HG02870 (cell line): Measurements from ENCODE around the gene NXPE4.

Experiments
- ATAC-seq: cut with Tn5 transposase; IDR thresholded peaks from one replicate; pipeline ENCODE4 v1.9.1; 2021; ENCODE audit warnings: mild to moderate bottlenecking, moderate library complexity; ENCODE audit not compliant: unreplicated experiment

The NXPE4 gene

DNA sequence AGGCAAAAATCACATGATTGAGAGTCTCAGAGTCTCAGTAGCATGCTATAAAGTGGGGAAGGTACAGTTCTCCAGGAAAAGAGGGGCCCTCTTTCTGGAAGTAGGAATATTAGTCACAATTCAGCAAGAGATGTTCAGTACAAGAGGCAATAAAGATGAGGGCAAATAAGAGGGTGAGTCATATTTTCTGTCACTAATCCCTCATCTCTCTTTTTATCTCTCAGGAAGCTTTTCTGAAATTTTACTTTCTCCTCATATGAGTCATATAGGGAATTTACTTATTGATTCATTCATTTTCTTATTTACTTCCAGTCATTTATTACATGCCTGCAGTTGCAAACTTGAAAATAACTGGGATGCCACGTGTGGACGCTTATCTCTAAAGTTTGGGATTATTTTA, 32.5 kb downstream of the NXPE4 start:
- ATAC-seq, result no peak

DNA sequence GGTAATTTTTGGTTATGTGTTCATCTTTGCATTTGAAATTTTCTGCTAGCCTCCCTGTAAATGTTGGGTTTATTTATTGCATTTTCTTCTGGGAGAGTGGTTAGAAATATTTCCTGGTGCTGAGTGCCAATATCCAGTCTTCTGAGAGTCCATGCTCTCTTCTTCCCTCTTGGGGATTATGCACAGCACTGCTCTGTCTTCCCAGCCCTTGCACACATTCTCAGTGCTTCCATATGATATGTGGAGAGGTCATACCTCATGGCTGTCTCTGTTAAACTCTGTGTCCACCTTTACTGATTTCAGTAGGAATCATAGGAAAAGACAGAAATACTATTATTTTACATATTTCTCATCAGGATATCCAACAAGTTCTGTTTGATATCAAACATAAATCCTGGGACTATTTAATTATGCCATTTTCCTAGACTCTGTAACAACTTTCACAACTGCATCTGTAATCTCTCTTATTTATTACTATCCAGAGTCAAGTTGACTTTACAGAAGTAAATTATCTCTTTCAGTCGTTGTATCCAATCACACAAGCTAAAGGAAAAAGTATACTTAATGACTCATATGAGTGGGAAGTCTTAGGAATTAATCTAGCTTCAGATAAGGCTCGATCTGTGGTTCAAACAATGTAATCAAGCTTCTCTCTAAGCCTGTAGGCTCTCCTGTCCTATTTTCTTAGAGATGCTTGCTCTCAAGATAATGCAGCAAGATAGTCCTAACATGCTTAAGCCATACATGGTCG, 33.2 kb downstream of the NXPE4 start:
- no peak for ATAC-seq

DNA sequence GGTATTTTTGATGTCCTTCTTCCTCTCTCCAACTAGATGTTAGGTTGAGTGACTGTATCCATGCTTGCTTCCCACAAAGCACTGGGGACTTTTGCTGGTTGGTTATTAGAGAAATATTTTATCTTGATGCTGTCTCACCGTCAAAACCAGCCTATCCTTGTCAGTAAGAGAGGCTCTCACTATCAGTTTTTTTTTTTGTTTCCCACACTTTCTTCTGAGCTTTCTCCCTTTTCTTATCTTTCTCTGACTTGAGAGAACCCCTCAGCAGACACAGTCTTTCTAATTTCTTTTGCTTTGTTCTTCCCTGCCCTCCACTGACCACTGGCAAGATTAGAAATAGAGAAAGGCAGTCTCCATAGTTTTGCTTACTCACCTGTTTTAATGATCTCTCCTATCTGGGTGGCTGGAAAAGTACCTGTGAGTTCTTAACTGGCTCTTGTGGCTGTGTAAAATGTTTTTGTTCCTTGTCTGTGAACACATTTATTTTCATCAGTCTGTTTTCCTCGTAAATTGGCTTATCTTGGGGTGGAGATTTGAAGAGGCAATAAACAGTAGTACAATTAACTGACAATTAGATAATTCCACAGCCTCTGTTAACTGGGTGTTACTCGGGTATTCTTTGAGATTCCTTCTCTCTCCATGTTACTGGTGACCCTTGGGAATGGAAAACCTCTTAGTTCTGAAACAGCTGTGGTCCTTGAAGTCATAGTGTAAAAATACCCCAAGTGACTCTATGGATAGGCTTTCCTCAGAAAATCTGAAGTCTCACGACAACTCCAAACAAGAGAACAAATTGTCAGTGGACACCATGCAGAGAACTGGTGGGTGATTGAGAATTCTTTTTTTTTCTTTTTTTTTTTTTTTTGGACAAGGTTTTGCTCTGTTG, 35.9 kb downstream of the NXPE4 start, which contains the start of gene NXPE1:
Gene NXPE1, minus strand, starts transcription at position 457 of the 886 bp plus-strand sequence. CDS start 8,680 bp downstream, outside the sequence.
- no peak for ATAC-seq

DNA sequence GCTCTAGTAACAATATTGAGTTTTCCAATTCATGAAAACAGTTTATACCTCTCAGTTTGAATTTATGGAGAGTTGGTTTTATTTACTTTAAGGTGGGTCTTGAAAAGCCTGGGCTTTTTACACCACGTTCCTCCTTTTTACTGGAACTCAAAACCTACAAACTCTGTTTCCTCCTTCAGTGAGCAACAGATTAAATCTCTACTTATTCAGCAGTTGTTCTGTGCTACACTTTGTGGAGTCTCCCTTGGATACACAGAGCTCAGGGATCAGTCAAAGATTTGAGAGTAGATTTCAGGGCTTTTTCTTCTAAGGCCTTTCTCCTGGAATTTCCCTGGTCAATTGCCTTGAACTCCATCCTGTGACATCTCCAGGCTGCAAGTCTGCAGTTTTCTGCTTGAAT, 39.5 kb downstream of the NXPE4 start:
- ATAC-seq, result no peak

DNA sequence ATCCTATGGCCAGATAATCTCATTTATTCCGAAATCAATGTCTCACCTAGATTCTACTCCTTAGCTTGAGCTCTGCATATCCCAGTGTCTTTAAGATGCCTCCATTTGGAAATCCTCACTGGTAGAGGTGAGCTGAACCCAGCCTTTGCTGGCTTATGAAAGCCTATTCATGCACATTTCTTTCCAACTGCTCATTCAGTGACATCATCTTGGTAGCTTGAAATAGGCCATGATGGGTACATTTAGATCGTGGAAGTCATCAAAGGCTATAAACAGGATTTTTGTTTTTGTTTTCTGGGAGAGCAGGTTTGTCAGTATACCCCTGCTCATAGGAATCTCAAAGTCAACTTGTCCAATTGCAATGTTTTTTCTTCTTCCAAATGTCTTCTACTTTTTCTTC, 41.9 kb downstream of the NXPE4 start:
- no peak for ATAC-seq

DNA sequence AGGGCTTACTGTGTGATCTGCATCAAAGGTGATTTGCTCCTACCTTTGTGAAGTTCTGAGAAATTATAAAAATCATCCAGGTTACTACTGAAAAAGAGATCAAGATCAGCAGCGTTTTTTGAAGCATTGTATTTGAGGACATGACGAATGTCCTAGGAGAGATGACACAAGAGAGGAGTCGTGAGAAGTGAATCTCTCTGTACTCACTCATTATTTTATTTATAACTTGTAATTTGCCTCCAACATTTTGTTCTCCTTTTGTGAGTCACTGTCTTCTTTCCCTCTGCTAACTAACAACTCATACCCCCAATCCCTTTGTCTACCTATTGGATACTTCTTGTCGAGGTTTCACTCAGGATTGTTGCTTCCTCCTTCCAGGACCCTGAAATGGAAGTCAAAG, 44.5 kb downstream of the NXPE4 start:
- no peak for ATAC-seq

DNA sequence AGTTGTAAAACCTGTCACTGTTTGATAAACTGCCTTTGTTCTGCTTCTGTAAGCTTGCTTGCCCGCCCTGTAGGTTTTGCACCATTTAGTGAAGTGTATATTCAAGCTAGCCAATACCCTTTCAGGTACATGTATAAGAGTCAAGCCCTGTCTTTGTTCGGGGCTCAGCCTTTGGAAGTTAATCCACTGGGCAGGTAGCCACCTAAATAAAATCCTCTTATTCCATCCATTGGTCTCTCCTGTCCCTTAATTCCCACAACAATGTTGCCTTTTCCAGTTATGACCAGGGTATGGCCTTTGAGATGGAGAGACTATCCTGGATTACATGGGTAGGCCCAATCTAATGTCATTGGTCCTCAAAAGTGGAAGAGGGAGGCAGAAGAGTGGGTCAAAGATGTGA, 69.9 kb downstream of the NXPE4 start:
- no peak for ATAC-seq

DNA sequence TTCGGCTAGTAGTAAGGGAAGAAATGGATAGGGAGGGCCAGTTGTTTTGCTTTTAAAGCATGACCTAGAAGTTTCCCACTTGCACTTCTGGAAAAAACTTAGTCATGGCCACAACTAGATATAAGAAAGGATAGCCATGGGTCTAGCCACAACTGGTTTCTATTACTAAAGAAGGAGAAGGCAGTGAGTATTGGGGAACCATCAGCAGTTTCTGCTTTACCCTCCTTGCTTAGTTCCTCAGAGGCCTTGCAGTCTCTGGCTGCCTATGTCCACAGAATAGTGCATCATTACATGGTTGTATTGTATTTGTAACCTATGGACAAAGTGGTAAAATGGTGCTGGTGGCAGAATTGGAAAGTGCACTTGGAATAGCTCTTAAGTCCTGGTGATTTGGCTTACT, 71.5 kb downstream of the NXPE4 start:
- no peak for ATAC-seq

DNA sequence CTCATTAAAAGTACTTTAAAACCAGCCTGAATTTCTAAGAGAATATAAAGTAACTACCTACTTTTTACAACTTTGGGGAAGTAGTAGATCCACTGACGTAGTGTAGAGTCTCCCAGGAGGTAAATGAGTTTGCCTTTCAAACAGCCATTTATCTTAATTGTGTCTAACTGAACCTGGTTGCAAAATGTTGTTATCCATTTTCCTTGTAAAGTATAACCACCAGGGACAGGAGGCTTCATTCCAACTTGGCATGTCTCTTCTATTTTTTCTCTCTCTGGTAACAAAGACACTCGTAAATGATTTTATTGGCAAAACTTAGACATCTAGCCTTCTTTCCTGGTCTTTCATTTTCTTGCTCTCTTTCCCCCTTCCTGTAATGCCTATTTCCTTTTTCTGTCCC, 72.8 kb downstream of the NXPE4 start:
- ATAC-seq, result no peak
